Pulmonary artery endothelial cell (primary cell): Measurements from ENCODE around the gene TET1. TPM values are rescaled to one million over a fixed set of nuclear protein-coding genes. Genes with fewer than 3 reads are reported as not detected.
"Not testable (repeated sequence)": the region's sequence is repeated elsewhere in the genome, so short reads cannot be mapped to it uniquely, and the experiment has no call there.

Experiments used
- DNase-seq: peaks from one replicate; pipeline ENCODE4 v3.0.0-alpha.2; 2011; ENCODE audit warnings: low read depth, low spot score
- total RNA-seq: library from RNA; depleted of rRNA; stranded (reverse); fragments of >200 nt; gene quantifications from 2 replicates; pipeline ENCODE4 v1.2.3, GENCODE V29; 2014

The TET1 gene
- total RNA-seq, result 0.07 and 0.21 TPM in 2 replicates

- DNase-seq, result no peak
These were observed at the start of gene TET1 for GRCh38 chr10:68560186-68560942. Gene TET1 (plus strand): TSS chr10:68560337. CDS start chr10:68572339, 12,002 bp downstream.

- not testable (repeated sequence) for DNase-seq
These were observed 43.9 kb upstream of the TET1 start for GRCh38 chr10:68516216-68516615.

GRCh38 chr10:68516766-68517165 lies 43.4 kb upstream of the TET1 start:
- no peak for DNase-seq

GRCh38 chr10:68517188-68517587 lies 42.9 kb upstream of the TET1 start:
- DNase-seq, result no peak

- not testable (repeated sequence) for DNase-seq
These were observed 41.5 kb upstream of the TET1 start for GRCh38 chr10:68518609-68519008.

- not testable (repeated sequence) for DNase-seq
These were observed 34.6 kb upstream of the TET1 start for GRCh38 chr10:68525490-68526038.

- DNase-seq, result no peak
These were observed 33.4 kb upstream of the TET1 start for GRCh38 chr10:68526634-68527307.

GRCh38 chr10:68536973-68537372 lies 23.2 kb upstream of the TET1 start:
- no peak for DNase-seq

GRCh38 chr10:68537796-68538195 lies 22.3 kb upstream of the TET1 start:
- no peak for DNase-seq

- no peak for DNase-seq
These were observed 16.9 kb upstream of the TET1 start for GRCh38 chr10:68543004-68543918.

GRCh38 chr10:68550747-68551411 lies 9.3 kb upstream of the TET1 start:
- DNase-seq, result peak; percentile 5

GRCh38 chr10:68553138-68553537 lies 7.0 kb upstream of the TET1 start:
- no peak for DNase-seq

- DNase-seq, result no peak
These were observed 6.5 kb upstream of the TET1 start for GRCh38 chr10:68553599-68553998.

GRCh38 chr10:68558478-68558877 lies 1.7 kb upstream of the TET1 start:
- DNase-seq, result no peak

- DNase-seq, result no peak
These were observed 886 bp upstream of the TET1 start for GRCh38 chr10:68559251-68559650.

GRCh38 chr10:68559841-68560185 lies 324 bp upstream of the TET1 start:
- DNase-seq, result no peak

- no peak for DNase-seq
These were observed 1.1 kb downstream of the TET1 start for GRCh38 chr10:68560943-68561864.

GRCh38 chr10:68561865-68562649 lies 1.9 kb downstream of the TET1 start:
- DNase-seq, result no peak
